OCI-LY3 (cell line): ENCODE data around the gene MTOR.

Experiments used
- EZH2phosphoT487 ChIP-seq: fragments of 200-600 bp; shearing (Covaris generic); IDR thresholded peaks from 2 replicates; pipeline ENCODE4 v1.6.1; 2018; ENCODE audit warnings: antibody characterized with exemption, mixed run types, low read depth
- TF ChIP-seq, protein P1 (sequence below): fragments of 200-600, 300-600 bp; sonication (generic); IDR thresholded peaks from 2 replicates; pipeline ENCODE4 v1.5.1; 2014; ENCODE audit warnings: antibody characterized with exemption, low read length, low read depth

GRCh38 chr1:11126569-11126968 lies 135.8 kb downstream of the MTOR start:
- TF ChIP-seq, protein P1, sequence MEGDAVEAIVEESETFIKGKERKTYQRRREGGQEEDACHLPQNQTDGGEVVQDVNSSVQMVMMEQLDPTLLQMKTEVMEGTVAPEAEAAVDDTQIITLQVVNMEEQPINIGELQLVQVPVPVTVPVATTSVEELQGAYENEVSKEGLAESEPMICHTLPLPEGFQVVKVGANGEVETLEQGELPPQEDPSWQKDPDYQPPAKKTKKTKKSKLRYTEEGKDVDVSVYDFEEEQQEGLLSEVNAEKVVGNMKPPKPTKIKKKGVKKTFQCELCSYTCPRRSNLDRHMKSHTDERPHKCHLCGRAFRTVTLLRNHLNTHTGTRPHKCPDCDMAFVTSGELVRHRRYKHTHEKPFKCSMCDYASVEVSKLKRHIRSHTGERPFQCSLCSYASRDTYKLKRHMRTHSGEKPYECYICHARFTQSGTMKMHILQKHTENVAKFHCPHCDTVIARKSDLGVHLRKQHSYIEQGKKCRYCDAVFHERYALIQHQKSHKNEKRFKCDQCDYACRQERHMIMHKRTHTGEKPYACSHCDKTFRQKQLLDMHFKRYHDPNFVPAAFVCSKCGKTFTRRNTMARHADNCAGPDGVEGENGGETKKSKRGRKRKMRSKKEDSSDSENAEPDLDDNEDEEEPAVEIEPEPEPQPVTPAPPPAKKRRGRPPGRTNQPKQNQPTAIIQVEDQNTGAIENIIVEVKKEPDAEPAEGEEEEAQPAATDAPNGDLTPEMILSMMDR: no peak
- no peak for TF ChIP-seq EZH2phosphoT487
